ENCODE data around the gene SMIM14.
"Not testable (repeated sequence)": the region's sequence is repeated elsewhere in the genome, so short reads cannot be mapped to it uniquely, and the experiment has no call there.

SMIM14 gene

DNA sequence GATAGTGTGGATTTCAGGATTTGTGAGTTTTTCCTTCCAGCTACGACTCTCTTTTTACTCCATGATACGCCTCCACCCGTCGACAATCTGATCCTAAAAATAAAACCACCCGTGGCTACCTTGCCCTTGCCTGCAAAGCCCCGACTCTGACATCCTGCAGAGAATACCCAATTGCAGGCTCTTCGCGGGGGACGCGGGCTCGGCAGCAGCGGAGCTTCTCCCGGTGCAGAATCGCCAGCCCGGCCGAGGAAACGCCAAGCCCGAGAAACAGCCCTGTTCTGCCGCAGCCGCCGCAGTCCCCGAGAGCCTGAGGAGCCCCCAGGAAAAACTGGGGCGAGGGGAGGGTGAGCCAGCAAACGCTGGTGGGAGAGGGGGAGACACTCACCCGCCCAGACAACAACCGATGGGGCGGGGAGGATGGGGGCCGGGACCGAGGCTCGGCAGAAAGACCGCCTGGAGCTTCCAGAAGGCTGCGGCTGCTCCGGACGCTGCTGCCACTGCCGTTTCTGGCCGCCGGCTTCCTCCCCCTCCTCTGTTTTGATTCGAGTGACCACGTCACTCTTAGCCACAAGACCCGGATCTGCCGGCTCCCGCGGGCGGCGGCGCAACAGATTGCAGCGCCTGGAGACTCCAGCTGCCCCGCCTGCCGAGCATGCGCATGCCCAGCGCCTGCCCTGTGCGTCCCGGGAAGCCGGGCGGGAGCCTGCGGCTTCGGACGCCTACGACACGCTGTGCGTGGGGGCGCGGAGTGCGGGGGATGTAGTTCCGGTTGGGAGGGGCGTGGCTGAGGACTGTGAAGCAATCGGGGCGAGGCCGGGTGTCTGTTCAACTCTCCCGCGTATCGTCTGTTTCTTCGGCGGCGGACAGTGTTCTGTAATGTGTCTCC is at the start of gene SMIM14:
SMIM14 (minus strand) TSS at position 512 of the 886 bp plus-strand sequence. CDS start 33,720 bp downstream, outside the sequence.
- peak; percentile 98 for DNase-seq (ENCODE audit: low spot score)

DNA sequence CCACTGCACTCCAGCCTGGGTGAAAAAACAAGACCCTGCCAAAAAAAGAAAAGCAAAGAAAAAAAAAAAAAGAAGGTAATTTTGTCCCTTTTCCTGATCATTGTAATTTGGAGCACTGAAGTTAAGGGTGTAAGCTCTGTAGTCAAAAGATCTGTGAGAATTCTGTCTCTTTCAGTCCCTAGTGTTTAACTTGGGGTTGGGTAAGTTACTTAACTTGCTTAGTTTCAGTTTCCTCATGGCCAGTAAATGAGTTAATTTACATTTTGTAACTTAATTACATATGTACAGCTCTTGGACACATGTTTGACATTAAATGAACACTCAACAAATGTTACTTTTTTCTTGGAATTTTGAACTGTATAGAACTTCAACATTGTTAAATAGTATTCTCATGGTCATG is 48.3 kb upstream of the SMIM14 start:
- DNase-seq (ENCODE audit: low spot score) = no peak

DNA sequence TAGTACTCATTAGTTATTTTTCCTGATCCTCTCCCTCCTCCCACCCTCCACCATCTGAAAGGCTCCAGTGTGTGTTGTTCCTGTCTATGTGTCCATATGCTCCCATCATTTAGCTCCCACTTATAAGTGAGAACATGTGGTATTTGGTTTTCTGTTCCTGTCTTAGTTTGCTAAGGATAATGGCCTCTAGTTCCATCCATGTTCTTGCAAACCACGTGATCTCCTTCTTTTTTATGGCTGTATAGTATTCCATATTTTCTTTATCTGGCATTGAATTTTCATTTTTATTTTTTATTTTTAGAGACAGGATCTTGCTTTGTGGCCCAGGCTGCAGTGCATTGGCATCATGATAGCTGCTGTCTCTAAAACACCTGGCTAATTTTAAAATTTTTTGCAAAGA is 47.3 kb upstream of the SMIM14 start:
- no peak for DNase-seq (ENCODE audit: low spot score)

DNA sequence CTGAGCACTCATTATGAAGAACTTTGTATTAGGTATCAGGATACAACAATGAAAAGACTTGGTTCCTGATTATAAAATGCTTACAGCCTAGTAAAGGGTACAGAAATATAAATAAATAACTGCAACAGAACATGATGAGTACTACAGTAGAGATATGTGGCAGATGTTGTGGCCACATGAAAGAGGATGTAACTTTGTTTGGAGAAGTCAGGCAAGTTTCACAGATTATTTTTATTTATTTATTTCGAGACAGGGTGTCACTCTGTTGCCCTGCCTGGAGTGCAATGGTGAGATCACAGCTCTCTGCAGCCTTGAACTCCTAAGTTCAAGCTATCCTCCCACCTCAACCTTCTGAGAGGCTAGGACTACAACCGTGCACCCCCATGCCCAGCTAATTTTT is 43.5 kb upstream of the SMIM14 start:
- no peak for DNase-seq (ENCODE audit: low spot score)

DNA sequence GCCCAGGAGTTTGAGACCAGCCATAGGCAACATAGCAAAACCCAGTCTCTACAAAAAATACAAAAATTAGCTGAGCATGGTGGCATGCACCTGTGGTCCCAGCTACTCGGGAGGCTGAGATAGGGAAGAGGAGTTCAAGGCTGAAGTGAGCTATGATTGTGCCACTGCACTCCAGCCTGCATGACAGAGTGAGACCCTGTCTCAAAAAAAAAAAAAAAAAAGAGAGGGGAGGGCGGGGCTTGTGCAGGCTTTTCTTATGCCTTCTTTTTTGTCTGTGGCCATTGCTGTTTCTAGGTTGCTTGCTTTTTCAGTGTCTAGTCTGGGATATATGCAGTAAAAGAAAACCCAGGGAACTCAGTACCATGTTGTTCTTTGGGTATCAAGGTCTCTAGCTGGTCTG is 42.3 kb upstream of the SMIM14 start:
- not testable (repeated sequence) for DNase-seq (ENCODE audit: low spot score)

DNA sequence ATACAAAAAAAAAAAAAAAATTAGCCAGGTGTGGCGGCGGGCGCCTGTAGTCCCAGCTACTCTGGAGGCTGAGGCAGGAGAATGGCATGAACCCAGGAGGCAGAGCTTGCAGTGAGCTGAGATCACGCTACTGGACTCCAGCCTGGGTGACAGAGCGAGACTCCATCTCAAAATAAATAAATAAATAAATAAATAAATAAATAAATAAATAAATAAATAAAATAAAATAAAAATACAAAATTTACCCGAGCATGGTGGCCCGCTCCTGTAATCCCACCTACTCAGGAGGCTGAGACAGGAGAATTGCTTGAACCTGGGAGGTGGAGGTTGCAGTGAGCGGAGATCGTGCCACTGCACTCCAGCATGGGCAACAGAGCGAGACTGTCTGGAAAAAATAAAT is 37.0 kb upstream of the SMIM14 start:
- not testable (repeated sequence) for DNase-seq (ENCODE audit: low spot score)

DNA sequence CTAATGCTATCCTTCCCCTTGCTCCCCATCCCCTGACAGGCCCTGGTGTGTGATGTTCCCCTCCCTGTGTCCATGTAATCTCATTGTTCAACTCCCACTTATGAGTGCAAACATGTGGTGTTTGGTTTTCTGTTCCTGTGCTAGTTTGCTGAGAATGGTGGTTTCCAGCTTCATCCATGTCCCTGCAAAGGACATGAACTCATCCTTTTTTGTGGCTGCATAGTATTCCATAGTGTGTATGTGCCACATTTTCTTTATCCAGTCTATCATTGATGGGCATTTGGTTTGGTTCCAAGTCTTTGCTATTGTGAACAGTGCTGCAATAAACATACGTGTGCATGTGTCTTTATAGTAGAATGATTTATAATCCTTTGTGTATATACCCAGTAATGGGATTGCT is 31.6 kb upstream of the SMIM14 start:
- not testable (repeated sequence) for DNase-seq (ENCODE audit: low spot score)

DNA sequence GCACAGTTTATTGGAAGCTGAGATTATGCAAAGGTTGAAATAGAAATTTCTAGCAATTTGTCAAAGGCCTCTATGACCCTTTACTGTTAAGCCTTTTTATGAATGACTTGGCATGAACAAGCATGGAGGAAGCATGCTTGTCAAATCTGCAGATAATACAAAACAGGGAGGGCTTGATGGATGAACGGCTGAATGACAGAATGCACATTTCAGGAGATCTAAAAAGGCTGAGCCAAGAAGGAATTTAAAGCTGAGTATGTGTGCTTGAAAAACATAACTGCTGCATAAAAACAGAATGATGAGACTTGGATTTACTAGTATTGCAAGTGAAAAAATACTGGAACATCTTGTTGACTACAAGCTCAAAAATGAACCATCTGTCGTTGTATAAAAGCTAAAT is 30.2 kb upstream of the SMIM14 start:
- DNase-seq (ENCODE audit: low spot score) = peak; percentile 24

DNA sequence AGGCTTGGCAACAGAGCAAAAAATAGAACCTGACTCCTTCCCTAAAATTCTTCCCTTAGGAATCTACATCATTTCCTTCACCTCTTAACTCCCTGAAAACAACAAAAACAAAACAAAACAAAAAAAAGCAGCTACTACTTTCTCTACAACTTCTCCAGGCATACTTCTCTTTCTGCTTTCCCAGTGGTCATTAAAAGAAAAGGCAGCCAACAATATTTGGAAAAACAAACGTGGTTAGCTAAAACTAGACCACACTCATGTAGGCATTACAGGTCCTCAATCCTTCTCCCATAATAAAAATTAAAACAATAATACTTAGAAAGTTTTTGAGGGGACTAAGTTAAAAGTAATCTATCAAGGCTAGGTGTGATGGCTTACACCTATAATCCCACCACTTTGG is 29.0 kb upstream of the SMIM14 start:
- no peak for DNase-seq (ENCODE audit: low spot score)

DNA sequence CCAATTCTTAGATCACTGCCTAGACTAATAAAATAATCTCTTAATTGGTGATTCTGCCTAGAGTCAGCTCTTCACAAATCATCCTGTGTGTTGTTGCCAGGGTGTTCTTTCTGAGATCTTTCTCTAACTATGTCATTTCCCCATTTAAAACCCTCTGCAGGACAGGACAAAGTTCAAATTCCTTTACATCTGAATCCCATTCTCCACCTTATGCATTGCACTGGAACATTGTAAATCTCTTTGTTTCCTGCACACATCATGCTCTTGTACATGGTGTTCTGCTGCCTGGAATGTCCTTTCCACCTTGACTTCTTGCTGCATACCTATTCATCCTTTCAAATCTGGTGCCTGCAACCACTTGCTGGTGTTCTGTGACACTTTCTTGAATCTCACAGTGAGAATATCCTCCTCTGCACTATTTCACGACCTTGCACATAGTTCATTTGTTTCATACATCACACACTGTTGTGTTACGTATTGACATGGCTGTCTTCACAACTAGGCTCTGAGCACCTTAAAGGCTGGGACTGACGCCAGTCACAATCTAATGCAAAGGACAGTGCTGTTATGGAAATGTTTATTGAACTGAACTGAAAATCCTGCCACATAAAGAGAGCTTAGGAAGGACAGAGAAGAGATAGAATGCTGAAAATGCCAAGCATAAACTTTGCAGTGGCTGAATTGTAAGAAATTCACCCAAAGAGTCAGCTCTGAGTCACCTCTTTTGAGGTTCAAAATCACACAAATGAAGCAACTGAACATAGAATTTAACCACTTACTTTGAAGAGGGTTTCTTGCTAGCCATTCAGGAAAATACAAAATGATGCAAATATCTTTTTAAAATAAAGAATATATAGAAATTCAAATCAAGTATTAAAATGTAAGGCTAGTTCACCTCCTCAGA is 26.4 kb upstream of the SMIM14 start:
- DNase-seq (ENCODE audit: low spot score) = no peak

DNA sequence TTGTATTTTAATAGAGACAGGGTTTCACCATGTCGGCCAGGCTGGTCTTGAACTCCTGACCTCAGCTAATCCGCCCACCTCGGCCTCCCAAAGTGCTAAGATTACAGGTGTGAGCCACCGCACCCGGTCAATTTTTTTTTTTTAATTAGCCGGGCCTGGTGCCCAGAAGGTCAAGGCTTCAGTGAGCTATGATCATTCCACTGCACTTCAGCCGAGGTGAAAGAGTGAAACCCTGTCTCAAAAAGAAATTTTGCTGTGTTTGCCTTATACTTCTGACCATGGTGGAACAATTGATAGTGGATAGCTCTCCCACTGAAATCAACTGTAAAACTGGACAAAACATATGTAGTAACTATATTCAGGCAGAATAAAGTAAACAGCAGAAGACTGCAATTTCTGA is 24.0 kb upstream of the SMIM14 start:
- DNase-seq (ENCODE audit: low spot score) = no peak

DNA sequence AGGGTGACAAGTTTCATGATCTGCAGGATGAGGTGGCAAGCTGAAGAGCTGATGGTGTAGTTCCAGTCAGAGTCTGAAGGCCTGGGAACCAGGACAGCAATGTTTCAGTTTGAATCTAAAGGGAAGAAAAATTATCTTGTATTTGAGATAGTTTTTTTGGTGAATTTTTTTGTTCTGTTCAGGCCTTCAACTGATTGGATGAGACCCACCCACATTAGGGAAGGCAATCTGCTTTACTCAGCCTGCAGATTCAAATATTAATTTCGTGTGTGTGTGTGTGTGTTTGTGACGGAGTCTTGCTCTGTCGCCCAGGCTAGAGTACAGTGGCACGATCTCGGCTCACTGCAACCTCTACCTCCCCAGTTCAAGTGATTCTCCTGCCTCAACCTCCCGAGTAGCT is 22.1 kb upstream of the SMIM14 start:
- DNase-seq (ENCODE audit: low spot score) = no peak

DNA sequence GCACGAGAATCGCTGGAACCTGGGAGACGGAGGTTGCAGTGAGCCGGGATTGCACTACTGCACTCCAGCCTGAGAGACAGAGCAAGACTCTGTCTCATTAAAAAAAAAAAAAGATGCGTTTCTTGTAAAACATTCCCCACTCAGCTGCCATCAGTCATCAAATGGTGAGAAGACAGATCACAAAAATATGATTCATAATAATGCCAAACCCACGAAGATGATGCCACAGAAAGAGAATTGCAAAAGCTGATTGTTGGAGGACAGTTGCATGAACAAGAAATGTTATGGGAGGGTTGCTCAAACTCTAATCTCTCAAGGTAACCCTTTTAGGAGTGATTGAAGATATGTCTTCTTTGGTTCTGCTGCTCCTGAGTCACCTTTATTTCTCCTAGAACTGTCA is 21.4 kb upstream of the SMIM14 start:
- DNase-seq (ENCODE audit: low spot score) = no peak

DNA sequence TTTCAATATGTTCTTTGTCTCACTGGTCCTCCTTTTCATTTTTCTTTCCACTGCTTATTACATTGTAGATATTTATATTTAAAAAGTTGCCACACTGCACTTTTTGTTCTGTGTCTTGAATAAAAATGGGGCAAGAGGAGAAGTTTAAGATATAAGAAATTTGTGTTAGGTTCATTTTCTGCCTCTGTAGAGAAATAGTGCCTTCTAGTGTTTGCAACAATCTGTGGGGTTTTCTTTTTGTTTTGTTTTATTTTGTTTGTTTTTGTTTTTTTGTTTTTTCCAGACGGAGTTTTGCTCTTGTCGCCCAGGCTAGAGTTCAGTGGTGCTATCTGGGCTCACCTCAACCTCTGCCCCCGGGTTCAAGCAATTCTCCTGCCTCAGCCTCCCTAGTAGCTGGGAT is 20.1 kb upstream of the SMIM14 start:
- no peak for DNase-seq (ENCODE audit: low spot score)

DNA sequence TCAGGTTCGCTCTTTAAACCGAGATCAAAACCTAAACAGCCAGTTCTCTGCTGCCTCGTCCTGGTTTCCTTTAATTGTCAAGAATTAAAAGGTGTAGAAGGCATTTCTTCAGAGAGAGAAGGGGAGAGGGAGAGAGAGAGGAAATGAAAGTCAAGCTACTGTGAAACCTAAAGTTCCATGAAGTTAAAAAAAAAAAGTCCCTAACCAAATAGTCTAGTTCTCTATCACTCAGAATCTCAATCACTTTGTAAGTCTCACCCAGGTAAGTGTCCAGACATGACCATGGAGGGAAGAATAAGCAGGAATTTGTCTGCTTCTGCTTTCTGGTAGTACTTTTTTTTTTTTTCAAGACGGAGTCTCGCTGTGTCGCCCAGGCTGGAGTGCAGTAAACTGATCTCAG is 18.8 kb upstream of the SMIM14 start:
- no peak for DNase-seq (ENCODE audit: low spot score)

DNA sequence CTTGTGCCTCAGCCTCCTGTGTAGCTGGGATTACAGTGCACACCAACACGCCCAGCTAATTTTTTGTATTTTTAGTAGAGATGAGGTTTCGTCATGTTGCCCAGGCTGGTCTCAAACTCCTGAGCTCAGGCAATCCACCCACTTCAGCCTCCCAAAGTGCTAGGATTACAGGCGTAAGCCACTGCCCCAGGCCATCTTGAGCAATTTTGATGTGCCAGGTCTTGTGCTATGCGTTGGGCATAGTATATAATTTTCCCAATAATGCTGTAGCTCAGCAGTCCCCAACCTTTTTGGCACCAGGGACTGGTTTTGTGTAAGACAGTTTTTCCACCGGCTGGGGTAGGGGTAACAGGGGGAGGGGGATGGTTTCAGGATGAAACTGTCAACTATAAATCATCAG is 18.0 kb upstream of the SMIM14 start:
- not testable (repeated sequence) for DNase-seq (ENCODE audit: low spot score)

DNA sequence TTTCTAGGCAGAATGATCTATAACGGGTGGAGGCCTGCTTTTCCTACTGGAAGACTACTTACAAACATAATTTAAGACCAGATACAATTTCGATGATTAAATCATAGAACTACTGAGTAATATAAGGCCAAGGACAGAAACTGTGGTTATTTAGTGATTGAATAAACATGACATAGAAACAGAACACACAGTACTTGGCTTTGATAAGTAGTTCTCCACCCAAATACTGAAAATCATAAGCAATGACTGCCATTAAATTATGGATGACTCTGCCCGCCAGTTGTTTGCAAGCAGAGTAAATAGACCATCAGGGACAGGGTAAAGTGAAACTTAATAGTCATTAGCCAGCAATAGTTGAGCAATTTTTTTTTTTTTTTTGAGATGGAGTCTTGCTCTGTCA is 17.2 kb upstream of the SMIM14 start:
- no peak for DNase-seq (ENCODE audit: low spot score)

DNA sequence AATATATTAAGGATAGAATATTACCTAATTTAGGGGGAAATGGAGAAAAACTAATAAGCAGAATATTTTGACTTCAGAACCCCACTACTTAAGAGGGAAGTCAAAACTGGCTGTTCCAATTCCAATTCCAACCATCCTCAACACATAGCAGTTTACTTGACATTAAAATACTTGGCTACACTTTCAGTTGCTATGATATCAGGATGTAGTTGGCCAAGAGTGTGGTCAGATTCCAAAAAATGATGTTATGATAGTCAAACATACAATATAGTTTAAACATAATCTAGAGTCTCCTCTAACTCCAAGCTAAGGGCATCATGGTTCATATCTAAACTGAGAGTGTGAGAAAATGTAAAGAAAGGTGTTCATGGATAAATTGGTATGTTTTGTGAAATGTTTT is 16.5 kb upstream of the SMIM14 start:
- DNase-seq (ENCODE audit: low spot score) = no peak

DNA sequence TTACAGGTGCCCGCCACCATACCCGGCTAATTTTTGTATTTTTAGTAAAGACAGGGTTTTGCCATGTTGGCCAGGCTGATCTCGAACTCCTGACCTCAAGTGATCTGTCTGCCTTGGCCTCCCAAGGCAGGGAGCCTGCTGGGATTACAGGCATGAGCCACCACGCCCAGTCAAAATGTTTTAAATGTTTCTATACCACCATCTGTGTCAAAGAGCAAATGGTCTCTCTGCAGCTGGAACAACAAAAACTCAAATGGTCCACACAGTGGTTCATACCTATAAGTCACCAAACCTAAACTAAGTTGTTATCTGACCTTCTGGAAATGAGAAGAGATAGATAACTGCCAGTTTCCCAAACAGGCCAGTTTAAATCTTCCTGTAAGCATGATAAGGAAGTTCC is 12.9 kb upstream of the SMIM14 start:
- not testable (repeated sequence) for DNase-seq (ENCODE audit: low spot score)

DNA sequence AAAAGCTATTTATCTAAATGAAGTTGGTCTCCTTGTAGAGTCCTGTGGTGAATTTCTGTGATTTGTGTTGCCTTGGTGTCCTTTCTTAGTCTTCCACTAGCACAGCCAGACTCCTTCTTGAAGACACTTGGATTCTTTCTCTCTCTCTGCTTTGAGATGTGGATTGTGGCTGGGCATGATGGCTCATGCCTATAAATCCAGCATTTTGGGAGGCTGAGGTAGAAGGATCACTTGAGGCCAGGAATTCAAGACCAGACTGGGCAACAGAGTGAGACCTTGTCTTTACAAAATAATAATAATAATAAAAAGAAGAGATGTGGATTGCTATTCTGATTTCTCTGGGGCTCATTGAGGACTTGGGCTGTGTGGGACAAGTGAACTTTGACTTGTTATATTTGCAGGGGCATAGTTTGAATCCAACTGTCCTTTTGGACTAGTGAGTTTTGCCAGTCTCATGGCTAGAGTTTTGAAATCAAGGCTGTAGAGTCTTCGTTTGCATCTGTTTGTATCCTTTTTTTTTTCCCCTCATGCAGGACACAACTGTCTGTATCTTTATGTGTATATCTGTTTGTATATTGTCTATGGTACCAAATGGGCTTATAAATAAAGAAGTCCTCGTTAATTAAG is 11.1 kb upstream of the SMIM14 start:
- no peak for DNase-seq (ENCODE audit: low spot score)

DNA sequence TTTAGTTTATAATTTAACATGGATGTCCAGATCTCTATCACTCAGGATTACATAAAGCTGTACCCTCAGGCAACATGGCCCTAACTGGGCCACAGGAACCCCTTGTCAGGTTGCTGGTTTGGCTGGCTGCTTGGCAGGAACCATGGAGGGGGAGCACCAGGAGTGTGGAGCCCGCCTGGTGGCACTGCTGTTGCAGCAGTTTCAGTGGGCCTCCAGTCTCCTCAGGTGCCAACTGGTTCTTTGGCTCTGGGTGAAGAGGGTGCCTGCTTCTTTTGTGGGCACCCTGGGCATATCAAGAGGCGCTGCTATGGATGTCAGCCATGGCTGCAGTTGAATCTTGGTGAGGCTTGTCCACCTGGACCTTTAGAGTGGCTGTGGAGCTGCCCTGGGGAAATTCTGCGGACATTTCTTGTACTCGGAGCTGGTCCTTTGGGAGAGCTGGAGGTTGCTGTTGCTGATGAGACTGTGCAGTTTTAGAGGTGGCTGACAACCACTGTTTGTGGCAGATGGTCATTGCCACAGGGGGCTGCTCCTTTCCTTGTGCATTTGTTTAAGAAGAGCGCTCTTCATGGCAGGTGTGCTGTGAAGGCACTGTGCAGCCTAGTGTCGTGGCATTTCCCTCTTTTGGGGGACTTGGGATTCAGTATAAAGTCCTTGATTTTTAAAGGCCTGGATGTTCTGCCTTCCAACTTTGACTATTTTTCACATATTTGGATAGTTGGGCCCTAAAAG is 10.3 kb upstream of the SMIM14 start:
- DNase-seq (ENCODE audit: low spot score) = no peak

DNA sequence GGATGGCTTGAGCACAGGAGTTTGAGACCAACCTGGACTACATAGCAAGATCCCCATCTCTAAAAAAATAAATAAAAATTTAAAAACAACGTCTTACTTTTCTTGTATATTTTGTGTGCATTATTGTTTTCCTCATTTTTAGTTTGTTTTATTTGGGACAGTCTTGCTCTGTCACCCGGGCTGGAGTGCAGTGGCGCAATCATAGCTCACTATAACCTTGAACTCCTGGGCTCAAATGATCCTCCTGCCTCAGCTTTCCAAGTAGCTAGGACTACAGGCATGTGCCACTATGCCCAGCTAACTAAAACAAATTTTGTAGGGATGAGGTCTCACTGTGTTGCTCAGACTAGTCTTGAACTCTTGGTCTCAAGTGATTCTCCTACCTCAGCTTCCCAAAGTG is 9.5 kb upstream of the SMIM14 start:
- DNase-seq (ENCODE audit: low spot score) = no peak

Data from Ammon's horn (tissue), 1 donor.